CD4-positive, alpha-beta T cell treated with Interleukin-2 at 100 ng/mL for 4 hours (primary cell): ENCODE results near the gene NME5.

Experiments
- DNase-seq: peaks from one replicate; pipeline ENCODE4 v3.0.0-alpha.2; 2020; ENCODE audit warnings: low spot score

Gene NME5

GRCh38 chr5:138132543-138132942 lies 6.7 kb downstream of the NME5 start:
- no peak for DNase-seq

GRCh38 chr5:138129347-138129746 lies 9.9 kb downstream of the NME5 start:
- DNase-seq, result no peak

- no peak for DNase-seq
Measured at GRCh38 chr5:138128334-138128733, 10.9 kb downstream of the NME5 start.

GRCh38 chr5:138115254-138115653 lies 24.0 kb downstream of the NME5 start:
- no peak for DNase-seq

GRCh38 chr5:138111937-138112336 lies 27.3 kb downstream of the NME5 start:
- DNase-seq, result no peak

GRCh38 chr5:138111181-138111580 lies 28.0 kb downstream of the NME5 start:
- no peak for DNase-seq

- no peak for DNase-seq
Measured at GRCh38 chr5:138110266-138110963, 28.8 kb downstream of the NME5 start.

- no peak for DNase-seq
Measured at GRCh38 chr5:138109463-138110265, 29.6 kb downstream of the NME5 start.

- DNase-seq, result no peak
Measured at GRCh38 chr5:138107213-138107612, 32.0 kb downstream of the NME5 start.

GRCh38 chr5:138105709-138106108 lies 33.5 kb downstream of the NME5 start:
- DNase-seq, result no peak

- DNase-seq, result no peak
Measured at GRCh38 chr5:138103319-138103637, 36.0 kb downstream of the NME5 start.

- no peak for DNase-seq
Measured at GRCh38 chr5:138102454-138103318, 36.5 kb downstream of the NME5 start.

GRCh38 chr5:138096997-138097828 lies 42.0 kb downstream of the NME5 start:
- DNase-seq, result no peak

GRCh38 chr5:138096363-138096762 lies 42.9 kb downstream of the NME5 start:
- no peak for DNase-seq

- DNase-seq, result no peak
Measured at GRCh38 chr5:138095100-138095907, 43.9 kb downstream of the NME5 start.

- no peak for DNase-seq
Measured at GRCh38 chr5:138093036-138093435, 46.2 kb downstream of the NME5 start.

- no peak for DNase-seq
Measured at GRCh38 chr5:138092301-138092700, 46.9 kb downstream of the NME5 start.

- no peak for DNase-seq
Measured at GRCh38 chr5:138091685-138092084, 47.5 kb downstream of the NME5 start.

GRCh38 chr5:138083702-138084101 lies 55.5 kb downstream of the NME5 start, which contains the start of gene WNT8A:
WNT8A (plus strand) TSS chr5:138084033; CDS start chr5:138084128, 95 bp downstream.
- DNase-seq, result no peak

GRCh38 chr5:138082033-138082432 lies 57.2 kb downstream of the NME5 start:
- DNase-seq, result no peak
